ENCODE data around the gene CHM.
"Not testable (repeated sequence)": the region's sequence is repeated elsewhere in the genome, so short reads cannot be mapped to it uniquely, and the experiment has no call there.

The CHM gene

DNA sequence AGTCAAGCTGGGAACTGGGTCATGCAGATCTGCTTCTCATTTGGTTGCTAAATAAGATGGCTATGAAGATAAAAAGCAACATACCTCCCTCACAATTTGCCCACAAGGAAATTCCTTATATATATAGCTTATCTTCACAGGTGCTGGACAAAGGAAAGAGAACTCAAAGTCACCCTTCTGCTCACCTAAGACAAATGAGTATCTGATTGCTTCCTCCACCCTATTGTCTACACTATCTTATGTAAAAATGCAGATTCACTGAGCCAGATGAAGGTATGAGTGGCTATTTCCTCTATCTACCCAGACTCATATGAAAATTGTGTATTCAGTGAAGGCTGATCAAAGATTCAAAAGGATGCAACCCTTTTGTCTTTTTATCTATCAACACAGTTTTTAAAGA lies 50.8 kb downstream of the CHM start:
- no peak for DNase-seq (ENCODE audit: low read depth in 2 of 2, low spot score in 1 of 2)

DNA sequence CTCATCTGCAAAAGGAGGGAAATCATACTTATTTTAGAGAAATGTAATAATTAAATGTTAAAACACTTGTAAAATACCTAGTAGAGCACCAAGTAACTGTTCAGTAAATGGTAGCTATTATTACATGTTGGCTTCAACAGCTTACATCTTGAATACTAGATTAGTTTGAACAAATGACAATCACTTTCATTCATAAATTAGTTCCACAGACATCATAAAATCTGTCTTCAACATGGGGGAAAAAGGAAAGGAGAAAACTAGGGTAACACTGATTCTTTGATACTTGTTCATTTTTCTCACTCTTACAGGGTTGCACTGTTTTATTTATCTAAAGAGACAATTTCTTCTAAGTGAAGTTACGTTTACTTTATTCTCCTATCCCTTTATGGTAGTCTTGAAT lies 51.7 kb downstream of the CHM start:
- DNase-seq (ENCODE audit: low read depth in 2 of 2, low spot score in 1 of 2), result no peak

DNA sequence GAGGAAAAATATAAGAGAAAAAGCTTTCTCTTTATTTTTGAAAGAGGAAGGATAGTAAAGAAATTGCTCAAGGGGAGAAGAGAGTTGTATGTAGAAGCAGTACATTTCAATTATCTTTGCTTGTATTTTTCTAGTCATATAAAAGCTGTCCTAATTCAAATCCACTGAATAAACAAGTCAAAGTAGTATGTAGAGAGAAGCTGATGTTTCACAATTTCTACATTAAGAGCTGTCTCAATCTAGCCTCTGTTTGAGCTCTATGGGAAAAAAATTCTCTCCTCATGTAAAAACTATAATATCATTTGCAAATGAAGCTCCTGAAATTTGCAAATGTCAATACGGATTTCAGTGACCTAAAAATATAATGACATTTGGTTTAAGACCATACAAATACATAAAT lies 52.6 kb downstream of the CHM start:
- DNase-seq (ENCODE audit: low read depth in 2 of 2, low spot score in 1 of 2), result no peak

DNA sequence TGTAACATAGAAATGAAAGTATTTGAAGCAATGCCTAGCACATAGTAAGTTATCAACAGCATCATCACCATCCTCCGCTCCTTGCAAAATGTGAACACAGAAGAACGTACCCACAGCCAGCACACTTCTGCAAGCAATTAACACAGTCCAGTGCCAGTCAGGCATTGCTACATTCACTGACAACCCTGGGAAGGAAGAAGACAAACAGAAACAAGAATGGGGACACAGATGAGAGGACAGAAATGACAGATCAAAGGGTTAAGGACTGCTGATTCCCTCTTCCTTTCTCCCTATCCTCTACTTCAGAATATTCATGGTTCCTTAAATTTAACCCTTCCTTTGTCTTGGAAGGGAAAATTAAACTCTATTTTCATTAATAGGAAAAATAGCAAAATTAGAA lies 53.1 kb downstream of the CHM start:
- no peak for DNase-seq (ENCODE audit: low read depth in 2 of 2, low spot score in 1 of 2)

DNA sequence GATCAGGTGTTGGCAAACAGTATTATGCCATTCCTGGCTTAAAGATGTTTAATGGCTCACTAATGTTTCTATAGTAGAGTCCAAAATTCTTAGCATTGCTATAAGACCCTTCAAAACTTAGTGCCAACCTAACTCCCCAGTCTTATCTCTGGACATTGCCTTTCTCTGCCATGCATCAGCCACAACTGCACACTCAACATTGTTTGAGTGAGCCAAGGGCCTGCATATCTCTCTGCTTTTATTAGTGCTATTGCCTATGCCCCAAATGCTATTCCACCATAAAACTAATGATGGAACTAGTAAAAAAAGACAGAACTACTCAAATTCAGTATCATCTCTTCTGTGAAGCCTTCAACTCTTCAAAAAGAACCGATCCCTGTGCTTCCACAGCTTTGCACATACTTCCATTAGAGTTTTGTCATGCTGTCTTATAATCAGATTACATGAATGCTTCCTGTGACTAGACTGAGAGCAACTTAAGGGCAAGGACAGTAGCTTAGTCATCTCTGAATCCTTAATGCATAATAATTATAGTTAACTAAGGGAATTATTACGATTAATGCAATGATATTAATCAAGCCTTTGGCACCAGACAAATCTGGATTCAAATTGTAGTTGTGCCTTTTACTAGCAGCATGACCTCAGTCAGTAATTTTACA lies 53.7 kb downstream of the CHM start:
- no peak for DNase-seq (ENCODE audit: low read depth in 2 of 2, low spot score in 1 of 2)

DNA sequence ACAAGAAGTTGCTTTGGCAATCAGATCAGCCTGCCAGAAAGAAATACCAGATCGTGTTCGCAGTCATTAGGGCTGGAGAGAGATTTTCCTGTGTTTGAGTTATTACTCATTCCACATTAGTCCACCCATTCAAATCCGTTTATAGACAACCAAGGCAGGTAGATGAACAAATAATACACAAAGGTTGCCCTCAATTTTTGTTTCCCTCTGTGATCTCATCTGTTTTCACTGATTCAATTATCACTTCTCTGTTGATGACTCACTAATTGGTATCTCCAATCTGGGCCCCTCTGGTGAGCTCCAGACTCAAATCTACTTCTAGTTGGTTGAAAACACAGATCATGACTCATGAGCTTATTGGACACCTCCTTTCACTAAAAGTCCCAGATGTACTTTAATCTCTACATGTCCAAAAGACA lies 54.5 kb downstream of the CHM start:
- no peak for DNase-seq (ENCODE audit: low read depth in 2 of 2, low spot score in 1 of 2)

DNA sequence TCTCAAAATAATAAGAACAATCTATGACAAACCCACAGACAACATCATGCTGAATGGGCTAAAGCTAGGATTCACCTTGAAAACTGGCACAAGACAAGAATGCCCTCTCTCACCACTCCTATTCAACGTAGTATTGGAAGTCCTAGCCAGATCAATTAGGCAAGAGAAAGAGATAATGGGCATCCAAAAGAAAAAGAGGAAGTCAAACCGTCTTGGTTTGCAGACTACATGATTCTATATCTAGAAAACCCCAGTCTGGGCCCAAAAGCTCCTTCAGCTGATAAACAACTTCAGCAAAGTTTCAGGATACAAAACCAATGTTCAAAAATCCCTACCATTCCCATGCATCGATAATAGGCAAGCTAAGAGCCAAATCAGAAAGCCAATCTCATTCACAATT lies 59.0 kb downstream of the CHM start:
- no peak for DNase-seq (ENCODE audit: low read depth in 2 of 2, low spot score in 1 of 2)

DNA sequence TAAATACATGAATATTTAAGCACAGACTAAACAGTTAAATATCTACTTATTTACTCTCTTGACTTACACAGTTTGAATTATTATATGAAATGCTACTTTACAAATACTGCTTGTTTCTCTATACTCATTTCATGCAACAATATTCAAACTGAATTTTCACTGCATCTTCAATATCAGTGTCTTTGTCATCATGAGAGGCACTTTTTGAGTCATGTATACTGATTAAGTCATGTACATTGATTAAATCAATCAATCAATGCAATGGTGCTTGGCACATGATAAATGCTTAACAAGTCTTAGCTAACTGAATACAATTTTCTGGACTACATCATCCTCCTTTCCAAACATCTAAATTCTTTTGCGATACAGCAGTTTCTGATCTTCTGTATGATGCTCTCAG lies 67.1 kb downstream of the CHM start:
- DNase-seq (ENCODE audit: low read depth in 2 of 2, low spot score in 1 of 2), result no peak

DNA sequence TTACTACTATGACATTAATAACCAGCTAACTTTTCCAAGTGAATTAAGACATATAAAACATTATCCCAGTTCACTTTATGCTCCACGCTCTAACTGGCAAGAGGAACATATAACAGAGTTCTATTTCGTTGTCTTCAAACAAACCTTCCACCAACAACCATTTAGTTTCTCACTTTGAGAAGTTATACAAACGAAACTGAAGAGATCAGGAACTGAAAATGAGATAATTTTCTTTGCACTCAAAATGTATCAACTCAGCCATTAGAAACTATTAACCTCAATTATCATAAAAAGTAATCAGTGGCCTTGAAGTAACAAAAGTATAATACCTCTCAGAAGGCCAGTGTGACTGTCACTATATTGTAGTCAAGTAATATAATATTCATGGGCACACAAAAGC lies 70.1 kb downstream of the CHM start:
- no peak for DNase-seq (ENCODE audit: low read depth in 2 of 2, low spot score in 1 of 2)

DNA sequence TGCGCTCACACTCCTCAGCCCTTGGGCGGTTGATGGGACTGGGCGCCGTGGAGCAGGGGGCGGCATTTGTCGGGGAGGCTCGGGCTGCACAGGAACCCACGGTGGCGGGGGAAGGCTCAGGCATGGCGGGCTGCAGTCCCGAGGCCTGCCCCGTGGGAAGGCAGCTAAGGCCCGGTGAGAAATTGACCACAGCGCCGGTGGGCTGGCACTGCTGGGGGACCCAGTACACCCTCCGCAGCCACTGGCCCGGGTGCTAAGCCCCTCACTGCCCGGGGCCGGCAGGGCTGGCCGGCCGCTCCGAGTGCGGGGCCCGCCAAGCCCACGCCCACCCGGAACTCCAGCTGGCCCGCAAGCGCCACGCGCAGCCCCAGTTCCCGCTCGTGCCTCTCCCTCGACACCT lies 75.0 kb downstream of the CHM start:
- not testable (repeated sequence) for DNase-seq (ENCODE audit: low read depth in 2 of 2, low spot score in 1 of 2)

DNA sequence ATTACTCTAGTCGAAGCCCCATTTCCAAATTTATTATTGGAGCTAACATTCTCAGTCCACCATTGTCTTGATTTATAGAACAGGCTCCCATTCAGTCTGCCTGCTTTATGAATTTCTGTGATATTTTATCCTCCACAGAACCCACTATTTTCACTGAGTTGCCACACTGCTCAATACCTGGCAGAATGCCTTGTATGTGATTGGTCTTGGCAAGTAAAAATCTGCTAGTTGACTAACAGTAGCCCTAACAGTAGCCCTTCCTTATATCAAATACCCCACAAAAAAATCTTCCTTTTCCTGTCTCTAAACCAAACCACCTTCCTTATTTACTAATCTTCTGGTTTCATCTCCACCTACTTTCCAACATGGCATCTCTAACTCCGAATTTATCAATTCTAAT lies 82.6 kb downstream of the CHM start:
- no peak for DNase-seq (ENCODE audit: low read depth in 2 of 2, low spot score in 1 of 2)

DNA sequence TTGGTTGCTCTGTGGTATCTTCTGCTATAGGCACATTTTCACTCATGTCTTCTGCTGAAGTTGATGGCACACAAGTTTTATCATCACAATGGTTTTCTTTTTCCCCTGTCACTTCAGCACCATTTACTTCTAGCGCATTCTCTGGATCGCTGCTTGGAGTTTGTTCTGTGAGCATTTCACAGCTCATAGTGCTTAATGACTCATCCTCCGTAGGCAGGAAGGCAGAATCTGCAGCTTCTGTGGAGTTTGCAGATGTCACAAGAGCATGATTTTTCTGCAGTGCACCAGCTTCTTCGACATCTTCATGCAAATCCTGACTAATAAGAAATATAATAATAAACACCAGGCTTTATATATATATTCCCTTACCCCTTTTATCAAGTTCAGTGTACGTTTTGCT lies 83.6 kb downstream of the CHM start:
- no peak for DNase-seq (ENCODE audit: low read depth in 2 of 2, low spot score in 1 of 2)

DNA sequence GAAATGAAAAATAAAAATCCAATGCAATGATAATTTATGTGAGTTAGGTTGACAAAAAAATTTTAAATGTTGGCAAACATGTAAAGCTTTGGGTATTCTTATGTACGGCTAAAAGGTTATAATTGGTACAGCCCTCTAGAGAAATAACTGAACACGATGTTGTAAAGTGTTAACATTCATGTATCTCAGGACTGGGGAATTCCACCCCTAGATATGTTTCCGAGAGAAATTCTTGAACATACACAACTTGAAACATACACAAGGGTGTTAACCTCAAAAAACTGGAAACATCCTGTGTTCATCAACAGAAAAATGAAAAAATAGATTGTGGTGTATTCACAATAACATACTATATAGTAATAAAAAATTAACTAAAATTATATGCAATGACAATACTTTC lies 91.8 kb downstream of the CHM start:
- no peak for DNase-seq (ENCODE audit: low read depth in 2 of 2, low spot score in 1 of 2)

DNA sequence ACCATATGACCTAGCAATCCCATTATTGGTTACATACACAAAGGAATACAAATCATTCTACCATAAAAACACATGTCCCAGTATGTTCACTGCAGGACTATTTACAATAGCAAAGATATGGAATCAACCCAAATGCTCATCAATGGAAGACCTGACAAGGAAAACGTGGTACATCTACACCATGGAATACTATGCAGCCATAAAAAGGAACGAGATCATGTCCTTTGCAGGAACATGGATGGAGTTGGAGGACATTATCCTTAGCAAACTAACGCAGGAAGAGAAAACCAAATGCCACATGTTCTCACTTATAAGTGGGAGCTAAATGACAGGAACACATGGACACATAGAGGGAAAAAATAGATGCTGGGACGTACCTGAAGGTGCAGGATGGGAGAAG lies 102.6 kb downstream of the CHM start:
- DNase-seq (ENCODE audit: low read depth in 2 of 2, low spot score in 1 of 2), result not testable (repeated sequence)

DNA sequence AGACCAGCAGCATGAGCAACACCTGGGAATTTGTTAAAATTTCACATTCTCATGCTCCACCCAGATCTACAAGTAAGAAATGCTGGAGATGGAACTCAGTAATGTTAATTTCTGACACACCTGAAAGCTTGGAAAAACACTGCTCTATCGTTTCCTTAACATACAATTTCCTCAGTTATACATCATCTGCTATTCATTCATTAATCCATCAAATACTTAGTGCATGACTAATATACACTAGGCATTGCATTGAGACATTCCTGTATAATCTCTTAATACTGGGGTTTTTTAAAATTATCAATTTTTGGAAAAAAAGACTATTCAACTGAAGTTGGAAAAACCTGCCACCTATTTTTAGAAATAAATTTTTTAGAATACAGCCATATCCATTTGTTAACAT lies 106.1 kb downstream of the CHM start:
- DNase-seq (ENCODE audit: low read depth in 2 of 2, low spot score in 1 of 2), result no peak

DNA sequence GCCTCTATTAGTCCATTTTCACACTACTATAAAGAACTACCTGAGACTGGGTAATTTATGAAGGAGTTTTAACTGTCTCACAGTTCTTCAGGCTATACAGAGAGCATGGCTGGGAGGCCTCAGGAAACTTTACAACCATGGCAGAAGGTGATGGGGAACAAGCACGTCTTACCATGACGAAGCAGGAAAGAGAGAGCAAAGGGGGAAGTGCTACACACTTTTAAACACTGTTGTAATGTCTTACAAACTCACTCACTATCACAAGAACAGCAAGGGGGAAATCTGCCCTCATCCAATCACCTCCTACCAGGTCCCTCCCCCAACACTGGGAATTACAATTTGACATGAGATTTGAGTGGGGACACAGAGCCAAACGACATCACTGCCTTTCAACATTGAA lies 107.4 kb downstream of the CHM start:
- DNase-seq (ENCODE audit: low read depth in 2 of 2, low spot score in 1 of 2), result not testable (repeated sequence)

DNA sequence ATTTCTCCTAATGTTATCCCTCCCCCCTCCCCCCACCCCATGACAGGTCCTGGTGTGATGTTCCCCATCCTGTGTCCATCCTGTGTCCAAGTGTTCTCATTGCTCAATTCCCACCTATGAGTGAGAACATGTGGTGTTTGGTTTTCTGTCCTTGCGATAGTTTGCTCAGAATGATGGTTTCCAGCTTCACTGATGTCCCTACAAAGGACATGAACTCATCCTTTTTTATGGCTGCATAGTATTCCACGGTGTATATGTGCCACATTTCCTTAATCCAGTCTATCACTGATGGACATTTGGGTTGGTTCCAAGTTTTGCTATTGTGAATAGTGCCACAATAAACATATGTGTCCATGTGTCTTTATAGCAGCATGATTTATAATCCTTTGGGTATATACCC lies 113.0 kb downstream of the CHM start:
- DNase-seq (ENCODE audit: low read depth in 2 of 2, low spot score in 1 of 2), result not testable (repeated sequence)

DNA sequence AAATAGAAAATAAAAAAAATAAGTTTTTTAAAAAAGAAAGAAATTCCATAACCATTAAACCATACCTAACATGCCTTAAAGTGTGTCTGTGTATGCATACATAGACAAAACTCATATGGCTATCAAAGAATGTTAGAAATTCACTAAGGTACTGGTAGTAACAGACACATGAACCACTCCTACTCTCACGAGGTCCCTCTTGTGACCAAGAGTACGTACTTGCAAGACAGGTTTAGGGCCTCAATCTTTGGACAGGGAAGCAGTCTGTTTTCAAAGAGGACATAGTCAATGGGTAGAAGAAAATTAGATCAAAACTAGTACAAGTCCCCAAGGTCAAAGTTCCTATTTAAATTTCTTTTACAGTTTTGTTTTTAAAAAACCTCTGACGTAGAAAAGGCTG lies 117.3 kb downstream of the CHM start:
- no peak for DNase-seq (ENCODE audit: low read depth in 2 of 2, low spot score in 1 of 2)

DNA sequence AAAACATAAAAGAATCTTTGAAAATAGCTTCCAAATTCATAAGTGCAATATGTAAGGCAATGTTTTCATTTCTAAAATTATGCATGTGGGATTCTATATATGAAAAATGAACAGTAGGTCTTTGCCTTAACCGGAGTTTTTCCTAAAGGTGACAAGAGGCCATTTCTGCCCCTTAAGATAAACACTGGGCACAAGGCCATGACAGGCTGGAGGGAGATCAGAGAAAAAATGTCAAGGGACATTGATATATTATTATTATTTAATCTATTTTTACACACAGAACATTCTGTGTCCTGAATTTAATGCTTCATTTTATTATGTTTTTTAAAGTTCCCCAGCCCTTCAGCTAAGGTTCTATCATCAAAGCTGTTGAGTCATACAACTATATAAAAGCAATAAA lies 118.8 kb downstream of the CHM start:
- DNase-seq (ENCODE audit: low read depth in 2 of 2, low spot score in 1 of 2), result no peak

DNA sequence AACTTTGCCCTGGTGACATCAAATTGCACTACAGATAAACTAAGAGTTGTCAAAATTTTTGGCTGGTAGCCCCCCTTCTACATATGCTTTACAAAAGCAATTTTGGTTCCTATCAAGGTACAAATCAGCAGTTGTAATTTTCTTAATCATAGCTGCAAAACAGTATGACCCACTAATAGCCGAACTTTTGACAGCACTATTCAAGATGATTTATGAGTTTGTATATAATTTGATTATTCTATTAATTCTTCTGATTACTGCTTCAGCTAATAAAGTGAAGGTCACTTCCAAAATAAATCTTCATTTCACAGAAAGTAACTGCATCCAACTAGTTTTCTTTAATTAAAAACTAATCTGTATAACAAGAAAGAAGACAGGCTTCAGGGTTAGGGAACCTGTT lies 119.6 kb downstream of the CHM start:
- no peak for DNase-seq (ENCODE audit: low read depth in 2 of 2, low spot score in 1 of 2)

DNA sequence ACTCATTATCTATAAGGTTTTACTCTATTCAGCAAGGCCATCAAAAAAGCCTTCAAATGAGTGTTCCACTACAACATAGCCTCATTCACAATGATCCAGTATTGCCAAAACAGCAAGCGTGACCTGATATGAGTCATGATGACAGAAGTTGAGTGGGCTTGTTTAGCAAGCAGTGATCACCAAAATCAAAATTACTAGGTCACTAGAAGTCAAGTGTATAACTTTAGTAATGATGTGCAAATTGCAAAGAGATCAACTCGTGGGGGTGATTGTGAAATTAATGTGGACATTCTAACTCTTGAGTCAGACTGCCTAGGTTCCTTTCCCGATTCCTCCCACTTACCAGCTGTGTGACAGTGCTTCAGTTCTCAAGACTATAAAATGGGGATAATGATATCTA lies 124.5 kb downstream of the CHM start:
- no peak for DNase-seq (ENCODE audit: low read depth in 2 of 2, low spot score in 1 of 2)

DNA sequence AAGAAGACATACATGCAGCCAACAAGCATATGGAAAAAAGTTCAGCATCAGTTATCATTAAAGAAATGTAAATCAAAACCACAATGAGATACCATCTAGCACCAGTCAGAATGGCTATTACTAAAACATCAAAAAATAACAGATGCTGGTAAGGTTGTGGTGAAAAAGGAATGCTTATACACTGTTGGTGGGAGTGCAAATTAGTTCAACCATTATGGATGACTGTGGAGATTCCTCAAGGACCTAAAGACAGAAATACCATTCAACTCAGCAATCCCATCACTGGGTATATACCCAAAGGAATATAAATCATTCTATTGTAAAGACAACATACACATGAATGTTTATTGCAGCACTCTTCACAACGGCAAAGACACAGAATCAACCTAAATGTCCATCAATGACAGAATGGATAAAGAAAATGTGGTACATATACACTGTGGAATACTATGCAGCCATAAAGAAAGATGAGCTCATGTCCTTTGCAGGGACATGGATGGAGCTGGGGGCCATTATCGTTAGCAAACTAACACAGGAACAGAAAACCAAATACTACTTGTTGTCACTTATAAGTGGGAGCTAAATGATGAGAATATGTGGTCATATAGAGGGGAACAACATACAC lies 130.6 kb downstream of the CHM start:
- not testable (repeated sequence) for DNase-seq (ENCODE audit: low read depth in 2 of 2, low spot score in 1 of 2)

DNA sequence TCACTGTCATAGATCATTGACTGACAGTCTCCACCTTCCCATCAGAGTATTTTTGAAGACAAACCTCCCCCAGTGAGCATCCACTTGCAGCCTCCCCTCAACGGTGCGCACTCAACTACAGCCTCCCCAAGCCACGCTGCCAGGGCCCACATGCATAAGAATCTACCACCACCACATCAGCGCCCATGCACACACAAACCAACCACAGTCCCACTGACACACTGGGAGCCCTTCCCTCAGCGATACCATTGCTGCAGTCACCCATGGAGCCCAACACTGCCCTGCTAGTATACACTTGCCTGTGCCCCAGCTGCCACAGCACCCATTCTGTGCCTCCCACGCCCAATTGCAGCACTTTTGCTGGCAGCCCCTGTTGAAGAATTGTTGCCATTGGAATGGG lies 132.9 kb downstream of the CHM start:
- DNase-seq (ENCODE audit: low read depth in 2 of 2, low spot score in 1 of 2), result no peak
